Measurements from ENCODE around the gene PRDX5. TPM values are rescaled to one million over a fixed set of nuclear protein-coding genes. Genes with fewer than 3 reads are reported as not detected.
"Not testable (repeated sequence)": the region's sequence is repeated elsewhere in the genome, so short reads cannot be mapped to it uniquely, and the experiment has no call there.

PRDX5 gene
- polyA plus RNA-seq, 2 donors: 442 to 808 TPM

GRCh38 chr11:64305691-64306562 lies 12.0 kb upstream of the PRDX5 start:
- peak overlapping the region; percentile 88 to 94 for H3K27ac ChIP-seq (ENCODE audit: low read depth in 2 of 2, low read length in 1 of 2)
- WGBS, 2 donors: 0 to 1% methylated on average over 61 to 71 of the region's 71 CpGs
- H3K9me3 ChIP-seq (ENCODE audit: control insufficient read depth in 2 of 2, insufficient read depth in 1 of 2, low read depth in 1 of 2, low read length in 1 of 2): no peaks in the 10 kb centered on the region
- peaks cover 6 to 12% of the 10 kb centered on the region in 2 donors for H3K4me1 ChIP-seq (ENCODE audit: control insufficient read depth in 2 of 2, insufficient read depth in 2 of 2, low read length in 1 of 2)
- peak overlapping the region; percentile 59 to 74 for H3K4me3 ChIP-seq (ENCODE audit: low read depth in 1 of 2, low read length in 2 of 2)
- peaks cover 0 to 7% of the 10 kb centered on the region in 2 donors for H3K36me3 ChIP-seq (ENCODE audit: control insufficient read depth in 2 of 2, insufficient read depth in 2 of 2, low read length in 1 of 2)
- H3K27me3 ChIP-seq (ENCODE audit: control insufficient read depth in 1 of 2, insufficient read depth in 2 of 2, low read length in 2 of 2): no peaks in the 10 kb centered on the region

GRCh38 chr11:64306563-64306875 lies 11.4 kb upstream of the PRDX5 start:
- H3K4me3 ChIP-seq (ENCODE audit: low read depth in 1 of 2, low read length in 2 of 2): peak overlapping the region; percentile 59 to 74
- H3K4me1 ChIP-seq (ENCODE audit: control insufficient read depth in 2 of 2, insufficient read depth in 2 of 2, low read length in 1 of 2): peaks cover 6 to 17% of the 10 kb centered on the region in 2 donors
- no peaks in the 10 kb centered on the region for H3K27me3 ChIP-seq (ENCODE audit: control insufficient read depth in 1 of 2, insufficient read depth in 2 of 2, low read length in 2 of 2)
- no peaks in the 10 kb centered on the region for H3K9me3 ChIP-seq (ENCODE audit: control insufficient read depth in 2 of 2, insufficient read depth in 1 of 2, low read depth in 1 of 2, low read length in 1 of 2)
- 19 to 22% methylated on average over 9 of the region's 9 CpGs for WGBS, 2 donors
- H3K27ac ChIP-seq (ENCODE audit: low read depth in 2 of 2, low read length in 1 of 2): peak overlapping the region; percentile 88 to 94
- H3K36me3 ChIP-seq (ENCODE audit: control insufficient read depth in 2 of 2, insufficient read depth in 2 of 2, low read length in 1 of 2): peaks cover 0 to 7% of the 10 kb centered on the region in 2 donors

GRCh38 chr11:64306876-64307622 lies 10.9 kb upstream of the PRDX5 start:
- Histone ChIP-seq H3K27me3 (ENCODE audit: control insufficient read depth in 1 of 2, insufficient read depth in 2 of 2, low read length in 2 of 2) (no peaks in the 10 kb centered on the region), H3K4me3 (ENCODE audit: low read depth in 1 of 2, low read length in 2 of 2) (peak overlapping the region; percentile 59 to 74), H3K4me1 (ENCODE audit: control insufficient read depth in 2 of 2, insufficient read depth in 2 of 2, low read length in 1 of 2) (peaks cover 6 to 17% of the 10 kb centered on the region in 2 donors), H3K27ac (ENCODE audit: low read depth in 2 of 2, low read length in 1 of 2) (peak overlapping the region; percentile 88 to 94), H3K9me3 (ENCODE audit: control insufficient read depth in 2 of 2, insufficient read depth in 1 of 2, low read depth in 1 of 2, low read length in 1 of 2) (no peaks in the 10 kb centered on the region), H3K36me3 (ENCODE audit: control insufficient read depth in 2 of 2, insufficient read depth in 2 of 2, low read length in 1 of 2) (peaks cover 0 to 7% of the 10 kb centered on the region in 2 donors)
- 69 to 76% methylated on average over 13 to 15 of the region's 15 CpGs for WGBS, 2 donors

GRCh38 chr11:64307795-64308194 lies 10.1 kb upstream of the PRDX5 start:
- Histone ChIP-seq H3K4me1 (ENCODE audit: control insufficient read depth in 2 of 2, insufficient read depth in 2 of 2, low read length in 1 of 2) (peaks cover 6 to 19% of the 10 kb centered on the region in 2 donors), H3K36me3 (ENCODE audit: control insufficient read depth in 2 of 2, insufficient read depth in 2 of 2, low read length in 1 of 2) (peaks cover 0 to 10% of the 10 kb centered on the region in 2 donors)
- not testable (repeated sequence) for H3K4me3 ChIP-seq (ENCODE audit: low read depth in 1 of 2, low read length in 2 of 2); H3K27me3 ChIP-seq (ENCODE audit: control insufficient read depth in 1 of 2, insufficient read depth in 2 of 2, low read length in 2 of 2); H3K9me3 ChIP-seq (ENCODE audit: control insufficient read depth in 2 of 2, insufficient read depth in 1 of 2, low read depth in 1 of 2, low read length in 1 of 2); H3K27ac ChIP-seq (ENCODE audit: low read depth in 2 of 2, low read length in 1 of 2)
- WGBS, 2 donors: 82 to 89% methylated on average over 5 of the region's 5 CpGs

- Histone ChIP-seq H3K27ac (ENCODE audit: low read depth in 2 of 2, low read length in 1 of 2) (peak overlapping the region; percentile 37 to 71), H3K9me3 (ENCODE audit: control insufficient read depth in 2 of 2, insufficient read depth in 1 of 2, low read depth in 1 of 2, low read length in 1 of 2) (no peaks in the 10 kb centered on the region), H3K4me3 (ENCODE audit: low read depth in 1 of 2, low read length in 2 of 2) (no peak overlapping the region), H3K4me1 (ENCODE audit: control insufficient read depth in 2 of 2, insufficient read depth in 2 of 2, low read length in 1 of 2) (peaks cover 0 to 14% of the 10 kb centered on the region in 2 donors), H3K27me3 (ENCODE audit: control insufficient read depth in 1 of 2, insufficient read depth in 2 of 2, low read length in 2 of 2) (no peaks in the 10 kb centered on the region), H3K36me3 (ENCODE audit: control insufficient read depth in 2 of 2, insufficient read depth in 2 of 2, low read length in 1 of 2) (peaks cover 0 to 21% of the 10 kb centered on the region in 2 donors)
- 62 to 70% methylated on average over 10 of the region's 10 CpGs for WGBS, 2 donors
Observed at GRCh38 chr11:64312947-64313346, 5.0 kb upstream of the PRDX5 start.

GRCh38 chr11:64313491-64314145 lies 4.3 kb upstream of the PRDX5 start:
- Histone ChIP-seq H3K4me3 (ENCODE audit: low read depth in 1 of 2, low read length in 2 of 2) (no peak overlapping the region), H3K36me3 (ENCODE audit: control insufficient read depth in 2 of 2, insufficient read depth in 2 of 2, low read length in 1 of 2) (peaks cover 0 to 21% of the 10 kb centered on the region in 2 donors)
- WGBS, 2 donors: 46 to 54% methylated on average over 18 of the region's 18 CpGs

GRCh38 chr11:64314146-64314804 lies 3.6 kb upstream of the PRDX5 start:
- H3K36me3 ChIP-seq (ENCODE audit: control insufficient read depth in 2 of 2, insufficient read depth in 2 of 2, low read length in 1 of 2): peaks cover 0 to 21% of the 10 kb centered on the region in 2 donors
- 75 to 78% methylated on average over 19 of the region's 19 CpGs for WGBS, 2 donors
- no peaks in the 10 kb centered on the region for H3K9me3 ChIP-seq (ENCODE audit: control insufficient read depth in 2 of 2, insufficient read depth in 1 of 2, low read depth in 1 of 2, low read length in 1 of 2)
- peak overlapping the region; percentile 36 to 71 for H3K27ac ChIP-seq (ENCODE audit: low read depth in 2 of 2, low read length in 1 of 2)
- H3K27me3 ChIP-seq (ENCODE audit: control insufficient read depth in 1 of 2, insufficient read depth in 2 of 2, low read length in 2 of 2): no peaks in the 10 kb centered on the region
- H3K4me3 ChIP-seq (ENCODE audit: low read depth in 1 of 2, low read length in 2 of 2): no peak overlapping the region
- H3K4me1 ChIP-seq (ENCODE audit: control insufficient read depth in 2 of 2, insufficient read depth in 2 of 2, low read length in 1 of 2): peaks cover 0 to 20% of the 10 kb centered on the region in 2 donors

More at GRCh38 chr11:64313491-64314145, 4.3 kb upstream of the PRDX5 start:
- Histone ChIP-seq H3K4me1 (ENCODE audit: control insufficient read depth in 2 of 2, insufficient read depth in 2 of 2, low read length in 1 of 2) (peaks cover 0 to 14% of the 10 kb centered on the region in 2 donors), H3K9me3 (ENCODE audit: control insufficient read depth in 2 of 2, insufficient read depth in 1 of 2, low read depth in 1 of 2, low read length in 1 of 2) (no peaks in the 10 kb centered on the region), H3K27me3 (ENCODE audit: control insufficient read depth in 1 of 2, insufficient read depth in 2 of 2, low read length in 2 of 2) (no peaks in the 10 kb centered on the region), H3K27ac (ENCODE audit: low read depth in 2 of 2, low read length in 1 of 2) (peak overlapping the region; percentile 37 to 71)

GRCh38 chr11:64314805-64315561 lies 2.9 kb upstream of the PRDX5 start:
- no peaks in the 10 kb centered on the region for H3K9me3 ChIP-seq (ENCODE audit: control insufficient read depth in 2 of 2, insufficient read depth in 1 of 2, low read depth in 1 of 2, low read length in 1 of 2)
- H3K36me3 ChIP-seq (ENCODE audit: control insufficient read depth in 2 of 2, insufficient read depth in 2 of 2, low read length in 1 of 2): peaks cover 0 to 21% of the 10 kb centered on the region in 2 donors
- WGBS, 2 donors: 82 to 85% methylated on average over 24 of the region's 24 CpGs
- no peaks in the 10 kb centered on the region for H3K27me3 ChIP-seq (ENCODE audit: control insufficient read depth in 1 of 2, insufficient read depth in 2 of 2, low read length in 2 of 2)
- H3K4me1 ChIP-seq (ENCODE audit: control insufficient read depth in 2 of 2, insufficient read depth in 2 of 2, low read length in 1 of 2): peaks cover 0 to 24% of the 10 kb centered on the region in 2 donors
- no peak overlapping the region for H3K27ac ChIP-seq (ENCODE audit: low read depth in 2 of 2, low read length in 1 of 2)
- no peak overlapping the region for H3K4me3 ChIP-seq (ENCODE audit: low read depth in 1 of 2, low read length in 2 of 2)
